Nucleus accumbens (tissue), 56 donors: ENCODE measurements around the gene SH2B3.
A peak's percentile ranks its signal among the peaks of the same experiment; 100 is the strongest.

Source experiments
- DNase-seq, 56 donors: peaks; one replicate each; lab custom pipeline; 2025; lab: John Stamatoyannopoulos, UW

The SH2B3 gene

GRCh38 chr12:111425655-111426054 is 19.9 kb downstream of the SH2B3 start:
- DNase-seq: no peak

GRCh38 chr12:111426344-111427185 is 20.8 kb downstream of the SH2B3 start:
- DNase-seq: no peak

- DNase-seq: no peak
Measured at GRCh38 chr12:111427417-111428074, 21.8 kb downstream of the SH2B3 start.

GRCh38 chr12:111428081-111428727 is 22.5 kb downstream of the SH2B3 start:
- DNase-seq: no peak

- DNase-seq: peak in 12 of 56 donors; percentile 15 to 46 (median 26)
Measured at GRCh38 chr12:111428728-111429175, 23.0 kb downstream of the SH2B3 start.

GRCh38 chr12:111429828-111430432 is 24.2 kb downstream of the SH2B3 start:
- DNase-seq: no peak

GRCh38 chr12:111430433-111431353 is 25.0 kb downstream of the SH2B3 start:
- DNase-seq: no peak

GRCh38 chr12:111431772-111432171 is 26.0 kb downstream of the SH2B3 start:
- no peak for DNase-seq

- DNase-seq: no peak
Measured at GRCh38 chr12:111434049-111434448, 28.3 kb downstream of the SH2B3 start.

- peak in 2 of 56 donors; percentile 12 to 28 for DNase-seq
Measured at GRCh38 chr12:111434680-111435338, 29.1 kb downstream of the SH2B3 start.

- no peak for DNase-seq
Measured at GRCh38 chr12:111435661-111436201, 30.0 kb downstream of the SH2B3 start.

GRCh38 chr12:111436266-111436665 is 30.5 kb downstream of the SH2B3 start:
- no peak for DNase-seq

- no peak for DNase-seq
Measured at GRCh38 chr12:111436811-111437210, 31.1 kb downstream of the SH2B3 start.

- peak in 4 of 56 donors; percentile 12 to 32 (median 20) for DNase-seq
Measured at GRCh38 chr12:111437816-111438454, 32.2 kb downstream of the SH2B3 start.

GRCh38 chr12:111438481-111438880 is 32.8 kb downstream of the SH2B3 start:
- DNase-seq: peak in 7 of 56 donors; percentile 16 to 32 (median 24)

- no peak for DNase-seq
Measured at GRCh38 chr12:111439657-111440151, 34.0 kb downstream of the SH2B3 start.

GRCh38 chr12:111440152-111440551 is 34.4 kb downstream of the SH2B3 start:
- DNase-seq: no peak

GRCh38 chr12:111440631-111441030 is 34.9 kb downstream of the SH2B3 start:
- DNase-seq: no peak
